ENCODE data around the gene BMX. TPM values are rescaled to one million over a fixed set of nuclear protein-coding genes. Genes with fewer than 3 reads are reported as not detected.

The BMX gene
- total RNA-seq, 2 donors from 2014 or later = not detected

GRCh38 chrX:15560924-15561323 is 60.3 kb downstream of the BMX start:
- H3K4me1 Mint-ChIP-seq = peaks cover 11% of the 10 kb centered on the region

DNA sequence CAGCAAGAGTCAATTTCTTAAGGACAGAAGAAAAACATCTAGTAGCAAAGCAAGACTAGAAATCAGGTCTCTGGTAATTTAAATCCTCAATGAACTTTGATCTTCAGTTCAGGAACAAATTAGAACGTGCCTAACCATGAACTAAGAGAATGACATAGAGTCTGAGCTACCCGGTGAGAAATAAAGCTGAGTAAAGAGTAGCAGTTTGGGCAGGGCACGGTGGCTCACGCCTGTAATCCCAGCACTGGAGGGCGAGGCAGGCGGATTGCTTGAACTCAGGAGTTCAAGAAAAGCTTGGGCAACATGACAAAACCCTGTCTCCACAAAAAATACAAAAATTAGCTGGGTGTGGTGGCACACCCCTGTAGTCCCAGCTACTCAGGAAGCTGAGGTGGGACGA is 62.4 kb downstream of the BMX start:
- H3K27me3 Mint-ChIP-seq (ENCODE audit: insufficient read depth) = no peaks in the 10 kb centered on the region
- H3K27ac Mint-ChIP-seq = no peak overlapping the region
- no peaks in the 10 kb centered on the region for H3K4me1 ChIP-seq (ENCODE audit: control insufficient read depth, insufficient read depth, low read length)
- TF ChIP-seq CTCF (conservative IDR thresholded peaks at IDR 0.05) = no peak
- H3K36me3 Mint-ChIP-seq (ENCODE audit: low read depth) = no peaks in the 10 kb centered on the region
- H3K9me3 Mint-ChIP-seq = no peaks in the 10 kb centered on the region
- no peaks in the 10 kb centered on the region for H3K9me3 ChIP-seq (ENCODE audit: control insufficient read depth, low read length)
- peaks cover 32% of the 10 kb centered on the region for H3K4me1 Mint-ChIP-seq
- H3K4me3 ChIP-seq (ENCODE audit: low read length) = no peak overlapping the region
- no peak overlapping the region for H3K4me3 Mint-ChIP-seq
- no peak for DNase-seq
- no peaks in the 10 kb centered on the region for H3K27me3 ChIP-seq (ENCODE audit: control insufficient read depth, insufficient read depth, low read length, poor library complexity, severe bottlenecking)
- no peak overlapping the region for H3K9ac ChIP-seq (ENCODE audit: extremely low read depth, low read length, poor library complexity, severe bottlenecking)
- H3K36me3 ChIP-seq (ENCODE audit: control insufficient read depth, insufficient read depth, low read length) = no peaks in the 10 kb centered on the region
- 73 to 95% methylated on average over 4 to 7 of the region's 7 CpGs for WGBS, 2 experiments (ENCODE audit: insufficient coverage in 1 of 2, insufficient read length in 1 of 2)
- no peak overlapping the region for H3K27ac ChIP-seq (ENCODE audit: low read depth, low read length)

More at GRCh38 chrX:15560924-15561323, 60.3 kb downstream of the BMX start:
- H3K4me3 Mint-ChIP-seq = no peak overlapping the region
- DNase-seq = no peak
- Histone ChIP-seq H3K9ac (ENCODE audit: extremely low read depth, low read length, poor library complexity, severe bottlenecking) (no peak overlapping the region), H3K4me3 (ENCODE audit: low read length) (no peak overlapping the region), H3K27ac (ENCODE audit: low read depth, low read length) (no peak overlapping the region), H3K4me1 (ENCODE audit: control insufficient read depth, insufficient read depth, low read length) (no peaks in the 10 kb centered on the region), H3K27me3 (ENCODE audit: control insufficient read depth, insufficient read depth, low read length, poor library complexity, severe bottlenecking) (no peaks in the 10 kb centered on the region), H3K9me3 (ENCODE audit: control insufficient read depth, low read length) (no peaks in the 10 kb centered on the region), H3K36me3 (ENCODE audit: control insufficient read depth, insufficient read depth, low read length) (no peaks in the 10 kb centered on the region)
- H3K9me3 Mint-ChIP-seq = no peaks in the 10 kb centered on the region
- no peak for TF ChIP-seq CTCF (conservative IDR thresholded peaks at IDR 0.05)
- H3K27me3 Mint-ChIP-seq (ENCODE audit: insufficient read depth) = no peaks in the 10 kb centered on the region
- WGBS, 2 experiments (ENCODE audit: insufficient coverage in 1 of 2, insufficient read length in 1 of 2) = 95 to 100% methylated on average over 2 to 3 of the region's 3 CpGs
- no peak overlapping the region for H3K27ac Mint-ChIP-seq
- no peaks in the 10 kb centered on the region for H3K36me3 Mint-ChIP-seq (ENCODE audit: low read depth)

GRCh38 chrX:15564981-15565579 is 64.5 kb downstream of the BMX start:
- Histone ChIP-seq H3K4me1 (ENCODE audit: control insufficient read depth, insufficient read depth, low read length) (no peaks in the 10 kb centered on the region), H3K4me3 (ENCODE audit: low read length) (no peak overlapping the region), H3K9ac (ENCODE audit: extremely low read depth, low read length, poor library complexity, severe bottlenecking) (no peak overlapping the region), H3K27ac (ENCODE audit: low read depth, low read length) (no peak overlapping the region), H3K27me3 (ENCODE audit: control insufficient read depth, insufficient read depth, low read length, poor library complexity, severe bottlenecking) (no peaks in the 10 kb centered on the region), H3K36me3 (ENCODE audit: control insufficient read depth, insufficient read depth, low read length) (no peaks in the 10 kb centered on the region), H3K9me3 (ENCODE audit: control insufficient read depth, low read length) (no peaks in the 10 kb centered on the region)
- 29 to 67% methylated on average over 1 to 5 of the region's 5 CpGs for WGBS, 2 experiments (ENCODE audit: insufficient coverage in 1 of 2, insufficient read length in 1 of 2)
- Mint-ChIP-seq H3K4me1 (peaks cover 46% of the 10 kb centered on the region), H3K27ac (no peak overlapping the region), H3K36me3 (ENCODE audit: low read depth) (no peaks in the 10 kb centered on the region), H3K4me3 (no peak overlapping the region), H3K9me3 (no peaks in the 10 kb centered on the region), H3K27me3 (ENCODE audit: insufficient read depth) (no peaks in the 10 kb centered on the region)
- peak; percentile 86 for DNase-seq
- TF ChIP-seq CTCF (conservative IDR thresholded peaks at IDR 0.05) = peak; percentile 81
